Body of pancreas (tissue), 4 donors: ENCODE results near the gene RNPC3. TPM values are rescaled to one million over a fixed set of nuclear protein-coding genes. Genes with fewer than 3 reads are reported as not detected.
"Not testable (repeated sequence)": the region's sequence is repeated elsewhere in the genome, so short reads cannot be mapped to it uniquely, and the experiment has no call there.

ENCODE experiments used
- ATAC-seq: fragments of 150-250 bp; one replicate; pipeline ENCODE4 v1.9.1; 2016
- DNase-seq, 4 donors: peaks; one replicate each; pipeline ENCODE4 v3.0.0-alpha.2; 2019
- H3K27ac ChIP-seq, 4 donors: fragments of 200-600 bp; sonication (generic); 1 replicate in 3 of 4; 2 replicates in 1 of 4; pipeline versions ENCODE4 v1.5.1 to v1.6.1; 2016 to 2019; ENCODE audit warnings: mild to moderate bottlenecking in 1 of 4, mixed read lengths in 1 of 4, moderate library complexity in 1 of 4
- H3K27me3 ChIP-seq, 2 donors: fragments of 200-600 bp; sonication (generic); one replicate each; pipeline ENCODE4 v1.6.0; 2016; ENCODE audit warnings: mild to moderate bottlenecking in 1 of 2
- H3K36me3 ChIP-seq, 2 donors: fragments of 200-600 bp; sonication (generic); replicated peaks in 1 of 2; 2 replicates each; pipeline ENCODE4 v1.5.1; 2016; ENCODE audit warnings: low read depth in 2 of 2; ENCODE audit not compliant: insufficient read depth in 1 of 2
- H3K4me1 ChIP-seq: fragments of 200-600 bp; sonication (generic); one replicate; pipeline ENCODE4 v1.6.0; 2016
- H3K4me3 ChIP-seq, 2 donors: fragments of 200-600 bp; sonication (generic); 1 replicate in 1 of 2; 2 replicates in 1 of 2; pipeline ENCODE4 v1.5.1; 2016 to 2019
- H3K9me3 ChIP-seq, 3 donors: fragments of 200-600 bp; sonication (generic); 1 replicate in 2 of 3; 2 replicates in 1 of 3; pipeline ENCODE4 v1.5.1; 2016
- CTCF ChIP-seq, 7 experiments: fragments of 450-650 bp in 4 of 7; fragments of 200-600 bp in 3 of 7; sonication (generic) in 3 of 7; IDR thresholded peaks; one replicate each; pipeline ENCODE4 v1.5.1; 2016 to 2019; ENCODE audit warnings: antibody characterized with exemption in 7 of 7
- POLR2A ChIP-seq, 3 donors: fragments of 450-650 bp; IDR thresholded peaks; one replicate each; pipeline ENCODE4 v1.6.1; 2016; ENCODE audit warnings: antibody characterized with exemption in 3 of 3, mild to moderate bottlenecking in 2 of 3
- WGBS, 2 donors: methylation state at CpG; one replicate each; pipeline ENCODE4 v1.1.5; 2017; 5-methylcytosine and 5-hydroxymethylcytosine counted together
- intact Hi-C: fragments of 100-400 bp; cut with DNase I; formaldehyde crosslinking; loops from one replicate; pipeline ENCODE4 v1.15.1; 2023
- total RNA-seq, 2 donors: library from RNA; depleted of rRNA; stranded (reverse); fragments of >200 nt; gene quantifications; one replicate each; pipeline ENCODE4 v1.1.0, GENCODE V29; 2016

RNPC3 gene
- total RNA-seq, 2 donors from 2014 or later, result 42.3 to 74.2 TPM

GRCh38 chr1:103583887-103584286 lies 58.4 kb downstream of the RNPC3 start:
- peak; percentile 71 for ATAC-seq
- Histone ChIP-seq H3K27me3 (no peaks in the 10 kb centered on the region), H3K36me3 (no peaks in the 10 kb centered on the region), H3K27ac (peak overlapping the region; percentile 27 to 80 (median 70)), H3K4me1 (peaks cover 47% of the 10 kb centered on the region), H3K9me3 (peaks cover 0 to 10% (median 0%) of the 10 kb centered on the region in 3 donors), H3K4me3 (no peak overlapping the region)
- no peak for TF ChIP-seq CTCF (IDR thresholded peaks at IDR 0.05)
- TF ChIP-seq POLR2A (IDR thresholded peaks at IDR 0.05), result no peak
- 20 to 32% methylated on average over 3 of the region's 3 CpGs for WGBS, 2 donors
- intact Hi-C loops, result no loop called here
- no peak for DNase-seq

GRCh38 chr1:103584537-103584936 lies 59.0 kb downstream of the RNPC3 start:
- DNase-seq, result no peak
- ATAC-seq, result peak; percentile 45
- H3K4me1 ChIP-seq, result peaks cover 47% of the 10 kb centered on the region
- H3K9me3 ChIP-seq, result peaks cover 0 to 15% (median 0%) of the 10 kb centered on the region in 3 donors
- intact Hi-C loops, result no loop called here
- no peak overlapping the region for H3K4me3 ChIP-seq
- H3K27me3 ChIP-seq, result no peaks in the 10 kb centered on the region
- WGBS, 2 donors, result 26 to 38% methylated on average over 2 of the region's 2 CpGs
- H3K27ac ChIP-seq, result peak overlapping the region in 3 of 4 donors; percentile 70 to 80 (median 70)
- no peak for TF ChIP-seq POLR2A (IDR thresholded peaks at IDR 0.05)
- no peak for TF ChIP-seq CTCF (IDR thresholded peaks at IDR 0.05)
- H3K36me3 ChIP-seq, result no peaks in the 10 kb centered on the region

- DNase-seq, H3K27me3 ChIP-seq, ATAC-seq, H3K4me3 ChIP-seq, intact Hi-C loops, H3K9me3 ChIP-seq, H3K27ac ChIP-seq, H3K36me3 ChIP-seq, H3K4me1 ChIP-seq: not testable (repeated sequence)
- no CpG with 5 or more reads among the region's 3 CpGs for WGBS, 2 donors
Observed at GRCh38 chr1:103602740-103603139, 77.2 kb downstream of the RNPC3 start.

Other genes starting within 250 kb of the RNPC3 start
- gene AMY2B, start 45.9 kb downstream of the RNPC3 start, total RNA-seq, result 1,000 to 10,000 TPM in 1 of 2 donors, 100 to 1,000 TPM in 1; 894 to 1,483 TPM
- over 10,000 TPM in 1 of 2 donors, 1,000 to 10,000 TPM in 1; 4,537 to 10,829 TPM for gene AMY2A, start 91.7 kb downstream of the RNPC3 start, total RNA-seq
- gene AMY1A, start 130.1 kb downstream of the RNPC3 start, total RNA-seq, result not detected
- not detected for gene AMY1B, start 170.5 kb downstream of the RNPC3 start, total RNA-seq
- under 1 TPM in 1 of 2 donors, not detected in 1; 0.66 TPM for gene AMY1C, start 224.2 kb downstream of the RNPC3 start, total RNA-seq